Stimulated activated CD8-positive, alpha-beta memory T cell treated with anti-CD3 and anti-CD28 coated beads, Interleukin-2, amount 100 ng/mL, for 48 hours (primary cell): ENCODE measurements around the gene SLC6A19.
"Not testable (repeated sequence)": the region's sequence is repeated elsewhere in the genome, so short reads cannot be mapped to it uniquely, and the experiment has no call there.

Experiments used
- DNase-seq, 2 donors: peaks; one replicate each; pipeline ENCODE4 v3.0.0-alpha.2; 2020; ENCODE audit warnings: low read depth in 2 of 2

SLC6A19 gene

DNA sequence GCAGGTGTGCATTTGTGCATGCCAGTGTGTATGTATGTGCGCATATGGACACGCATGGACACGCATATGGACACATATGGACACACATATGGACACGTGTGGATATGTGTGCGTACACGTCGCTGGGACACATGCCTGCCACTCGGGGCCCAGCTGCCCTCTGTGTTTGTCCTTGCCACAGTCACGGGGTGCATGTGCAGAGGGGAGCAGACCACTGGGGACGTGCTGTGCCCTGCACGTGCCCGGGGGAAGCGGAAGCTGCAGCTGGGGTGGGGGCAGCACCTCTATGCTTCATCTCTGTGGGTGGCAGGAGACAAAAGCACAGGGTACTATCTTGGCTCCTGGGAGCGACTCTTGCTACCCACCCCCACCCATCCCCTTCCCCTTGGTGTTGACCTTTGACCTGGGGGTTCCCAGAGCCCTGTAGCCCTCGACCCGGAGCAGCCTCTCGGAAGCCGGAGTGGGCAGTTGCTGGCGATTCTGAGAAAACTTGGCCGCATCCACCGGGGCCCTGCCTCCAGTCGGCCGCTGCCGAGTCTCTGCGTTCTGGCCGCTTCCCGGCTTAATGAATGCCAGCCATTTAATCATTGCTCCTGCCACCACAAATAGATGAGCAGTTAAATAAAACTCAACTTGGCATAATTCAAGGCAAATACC lies 21.4 kb downstream of the SLC6A19 start:
- DNase-seq: no peak

DNA sequence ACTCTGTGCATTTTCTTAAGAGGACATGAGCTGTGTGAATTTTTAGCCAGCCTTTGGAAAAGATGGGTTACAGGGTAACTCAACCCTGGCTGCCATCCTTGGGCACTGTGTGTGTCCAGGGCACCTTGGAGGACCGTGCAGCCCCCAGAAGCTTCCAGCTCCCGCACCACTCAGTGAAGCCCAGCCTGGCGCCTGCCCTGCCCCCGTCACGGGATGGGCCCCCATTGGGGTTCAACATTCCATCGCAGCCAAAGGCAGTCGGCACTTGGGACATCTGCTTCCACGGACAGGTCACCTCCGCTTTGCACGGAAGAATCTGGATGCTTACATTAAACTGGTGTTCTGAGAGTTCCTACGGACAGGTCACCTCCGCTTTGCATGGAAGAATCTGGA lies 21.9 kb downstream of the SLC6A19 start:
- no peak for DNase-seq

DNA sequence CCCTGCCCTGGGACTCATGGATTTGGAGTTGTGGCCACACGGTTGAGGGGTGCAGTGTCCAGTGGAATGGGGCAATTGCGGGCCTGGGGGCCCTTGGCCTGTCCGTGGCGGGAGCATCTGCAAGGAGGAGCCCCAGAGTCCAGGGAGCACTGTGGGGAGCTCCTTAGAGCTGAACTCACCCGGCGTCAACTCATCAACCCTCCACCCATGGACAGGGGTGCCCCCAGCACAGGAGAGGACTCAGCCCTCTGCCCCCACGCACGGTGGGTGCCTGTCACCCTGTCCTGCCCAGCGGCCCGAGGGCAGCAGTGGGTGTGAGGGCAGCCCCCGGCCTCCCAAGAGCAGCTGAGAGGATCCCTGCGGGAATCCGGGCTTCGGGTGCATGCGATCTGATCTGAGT lies 23.2 kb downstream of the SLC6A19 start:
- DNase-seq: no peak

DNA sequence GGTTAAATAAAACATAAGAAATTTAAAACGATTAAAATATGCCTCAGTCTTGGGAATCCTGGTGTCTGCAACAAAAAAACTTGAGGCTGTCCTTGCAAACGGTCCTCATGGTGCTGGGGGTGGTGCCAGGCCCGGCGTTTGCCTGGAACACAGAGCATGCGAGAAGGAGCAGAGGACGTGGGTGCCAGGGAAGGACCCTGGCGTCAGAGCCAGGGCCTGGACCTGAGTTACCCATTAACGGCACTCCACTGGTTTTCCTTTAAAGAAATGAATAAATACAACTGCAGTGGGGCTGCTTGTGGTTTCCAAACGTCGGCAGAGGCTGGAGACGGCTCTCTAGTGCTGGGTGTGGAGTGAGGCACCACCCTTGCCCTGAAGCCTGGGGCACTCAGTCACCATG lies 23.7 kb downstream of the SLC6A19 start, which contains the start of gene SLC6A18:
SLC6A18 (plus strand) TSS at position 301 of the 400 bp plus-strand sequence; CDS start at position 398, 97 bp downstream.
- no peak for DNase-seq

DNA sequence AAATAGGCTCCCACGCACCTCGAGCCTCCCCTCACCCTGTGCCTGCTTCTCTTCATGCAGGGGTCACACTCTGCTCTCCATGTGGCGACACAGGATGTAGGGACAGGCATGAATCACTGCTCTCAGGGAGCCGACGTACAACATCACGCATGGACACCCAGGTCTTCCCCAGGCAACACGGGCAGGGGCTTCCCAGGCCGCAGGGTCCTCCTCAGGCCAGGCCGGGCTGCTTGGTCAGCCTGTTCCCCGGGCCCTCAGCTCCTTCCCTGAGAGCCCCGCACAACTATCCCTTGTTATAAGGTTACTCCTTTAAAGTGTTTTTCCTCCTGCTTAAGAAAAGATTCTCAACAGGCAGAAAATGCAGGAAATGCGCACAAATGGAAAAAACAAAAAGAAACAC lies 24.8 kb downstream of the SLC6A19 start:
- DNase-seq: no peak

GRCh38 chr5:1226839-1227581 lies 25.6 kb downstream of the SLC6A19 start:
- DNase-seq: no peak

DNA sequence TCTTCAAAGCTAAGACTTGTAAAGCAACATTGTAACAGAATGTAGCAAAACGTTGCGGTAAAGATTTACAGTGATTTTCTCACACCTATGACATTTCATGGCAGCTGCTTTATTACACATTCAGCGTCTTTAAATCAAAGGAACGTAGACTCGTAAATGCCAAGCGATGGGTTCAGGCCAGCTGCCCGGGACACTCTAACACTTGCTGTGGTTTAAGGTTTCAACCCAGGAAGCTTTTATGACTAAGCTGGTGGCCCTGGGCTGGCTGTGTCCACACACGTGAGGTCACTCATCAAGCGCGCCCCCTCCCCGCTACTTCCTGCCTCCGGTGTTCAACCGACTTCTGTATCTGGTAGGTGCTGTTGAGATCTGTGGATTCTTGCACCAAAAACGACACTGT lies 26.3 kb downstream of the SLC6A19 start:
- DNase-seq: no peak

GRCh38 chr5:1228120-1228519 lies 26.7 kb downstream of the SLC6A19 start:
- DNase-seq: no peak

DNA sequence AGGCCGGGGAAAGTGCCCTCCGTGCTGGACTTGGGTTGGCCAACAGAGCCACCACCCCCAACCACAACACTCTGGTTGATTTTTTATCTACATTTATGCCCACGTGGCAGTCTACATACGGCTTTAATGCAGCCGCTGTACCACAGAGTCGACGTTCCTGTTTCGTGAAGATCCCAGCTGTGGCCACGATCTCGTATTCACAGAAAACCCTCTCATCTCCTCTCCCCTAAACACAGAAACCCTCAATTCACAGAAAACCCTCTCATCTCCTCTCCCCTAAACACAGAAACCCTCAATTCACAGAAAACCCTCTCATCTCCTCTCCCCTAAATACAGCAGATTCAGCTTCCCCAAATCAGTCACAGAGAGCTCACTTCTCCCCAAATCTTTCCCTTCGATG lies 27.6 kb downstream of the SLC6A19 start:
- DNase-seq: not testable (repeated sequence)

GRCh38 chr5:1229822-1230221 lies 28.4 kb downstream of the SLC6A19 start:
- DNase-seq: no peak

DNA sequence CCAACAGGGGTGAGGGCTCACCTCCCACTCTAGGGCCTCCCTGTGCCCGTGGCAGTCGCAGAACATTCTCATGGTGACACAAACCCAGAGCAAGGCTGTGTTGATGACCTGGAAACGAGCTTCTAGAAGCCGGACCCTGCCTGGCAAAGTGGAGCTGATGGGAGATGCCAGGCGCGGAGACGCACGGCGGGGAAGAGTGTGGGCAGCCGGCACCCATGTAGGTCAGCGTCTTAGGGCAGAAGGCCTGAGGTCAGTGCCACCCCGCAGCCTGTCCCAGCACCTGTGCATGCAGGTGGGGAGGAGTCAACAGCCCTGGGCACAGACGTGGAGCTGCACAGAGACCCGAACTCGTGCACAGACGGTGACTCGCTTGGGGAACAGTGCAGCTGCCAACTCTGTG lies 29.2 kb downstream of the SLC6A19 start:
- no peak for DNase-seq

DNA sequence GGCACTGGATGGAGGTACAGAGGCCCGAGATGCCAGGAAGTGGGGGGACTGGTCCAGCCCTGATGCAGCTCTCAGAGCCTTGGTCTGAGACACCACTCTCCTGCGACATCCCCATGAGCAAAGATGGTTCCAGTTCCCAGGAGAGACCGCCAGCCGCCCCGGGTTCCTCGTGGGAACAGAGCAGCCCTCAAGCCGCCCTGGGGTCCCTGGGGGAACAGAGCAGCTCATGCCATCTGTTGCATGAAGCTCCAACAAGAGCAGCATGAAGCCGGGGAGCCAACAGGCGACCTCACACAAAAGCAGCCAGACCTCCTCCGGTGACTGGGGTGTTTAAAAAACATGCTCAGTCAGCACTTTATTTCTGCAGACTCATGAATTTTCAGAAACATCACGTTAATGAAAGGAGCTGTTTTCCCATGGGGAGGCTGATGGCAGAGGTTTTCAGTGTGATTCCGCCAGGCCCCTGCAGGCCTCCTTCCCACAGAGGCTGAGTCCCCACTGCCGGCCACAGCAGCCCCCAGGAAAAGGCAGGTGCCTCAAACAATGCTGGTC lies 30.0 kb downstream of the SLC6A19 start:
- no peak for DNase-seq

- no peak for DNase-seq
These were observed 31.4 kb downstream of the SLC6A19 start for GRCh38 chr5:1232780-1233179.

DNA sequence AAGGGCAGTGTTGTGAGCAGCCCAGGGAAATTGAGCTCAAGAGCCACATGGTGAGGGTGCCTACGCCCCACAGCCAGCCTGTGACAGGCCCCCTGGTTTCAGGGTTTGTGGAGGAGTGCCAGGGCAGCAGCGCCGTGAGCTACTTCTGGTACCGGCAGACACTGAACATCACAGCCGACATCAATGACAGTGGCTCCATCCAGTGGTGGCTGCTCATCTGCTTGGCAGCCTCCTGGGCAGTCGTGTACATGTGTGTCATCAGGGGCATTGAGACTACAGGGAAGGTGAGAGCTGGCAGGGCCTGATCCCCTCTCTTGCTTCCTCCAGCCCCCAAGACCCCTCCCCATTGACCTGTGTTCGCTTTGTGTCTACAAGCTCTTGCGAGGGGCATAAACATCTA lies 34.0 kb downstream of the SLC6A19 start:
- no peak for DNase-seq

GRCh38 chr5:1235838-1236237 lies 34.4 kb downstream of the SLC6A19 start:
- no peak for DNase-seq

DNA sequence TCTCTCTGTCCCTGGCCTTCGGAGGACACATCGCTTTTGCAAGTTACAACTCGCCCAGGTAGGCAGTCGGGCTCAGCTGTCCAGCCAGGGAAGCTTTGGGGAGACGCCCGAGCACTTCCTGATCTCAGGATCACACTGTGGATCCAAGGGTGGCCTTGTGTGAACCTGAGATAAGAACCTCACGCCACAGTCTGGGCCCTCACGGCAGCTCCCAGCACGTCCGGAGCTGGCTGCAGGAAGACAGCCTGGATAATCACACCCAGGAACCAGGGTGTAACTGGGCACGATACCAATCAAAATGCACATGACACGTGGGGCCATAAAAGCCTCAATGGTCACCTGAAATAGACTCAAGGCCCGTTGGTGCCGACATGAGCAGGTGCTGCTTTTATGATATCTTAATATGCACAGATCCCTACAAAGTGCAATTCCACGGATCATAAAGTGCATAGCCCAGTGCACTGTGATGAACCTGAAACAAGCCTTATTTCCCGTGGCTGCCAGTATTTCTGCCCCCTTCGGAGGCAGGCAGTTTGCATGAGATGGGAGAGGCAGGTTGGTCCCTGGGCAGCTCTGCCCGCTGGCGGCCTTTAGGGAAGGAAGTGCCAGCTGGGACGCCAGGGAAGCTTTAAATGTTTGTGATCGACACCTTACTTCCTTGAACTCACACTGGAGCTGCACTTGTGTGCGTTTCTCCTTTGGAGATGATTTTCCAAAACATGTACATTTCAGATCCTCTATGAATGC lies 38.3 kb downstream of the SLC6A19 start:
- no peak for DNase-seq

DNA sequence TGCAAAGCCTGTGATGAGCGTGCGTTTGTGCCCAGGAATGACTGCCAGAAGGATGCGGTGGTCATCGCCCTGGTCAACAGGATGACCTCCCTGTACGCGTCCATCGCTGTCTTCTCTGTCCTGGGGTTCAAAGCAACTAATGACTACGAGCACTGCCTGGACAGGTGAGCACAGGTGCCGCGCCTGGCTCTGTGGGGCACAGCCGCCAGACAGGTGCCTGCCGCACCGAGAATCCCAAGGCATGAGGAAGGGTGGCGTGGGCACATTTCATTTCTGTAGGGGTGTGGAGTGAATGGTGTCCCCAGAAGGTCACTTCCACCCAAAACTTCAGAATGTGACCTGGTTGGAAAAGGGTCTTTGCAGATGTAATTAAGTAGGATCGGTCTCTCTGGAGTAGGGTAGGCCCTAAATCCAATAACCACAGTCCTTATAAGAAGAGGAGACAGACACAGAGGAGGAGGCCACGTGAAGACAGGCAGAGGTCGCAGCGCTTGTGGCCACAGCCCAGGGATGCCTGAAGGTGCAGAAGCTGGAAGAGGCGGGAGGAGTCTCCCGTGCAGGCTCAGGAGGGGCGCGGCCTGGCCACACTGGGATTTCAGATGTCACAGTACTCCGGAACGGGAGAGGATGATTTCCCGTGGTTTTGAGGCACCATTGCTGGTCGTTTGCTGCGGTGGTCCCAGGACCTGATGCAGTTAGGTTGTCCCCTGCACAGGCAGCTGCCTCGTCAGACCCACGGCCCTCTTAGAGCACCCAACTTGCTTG lies 39.3 kb downstream of the SLC6A19 start:
- DNase-seq: no peak

DNA sequence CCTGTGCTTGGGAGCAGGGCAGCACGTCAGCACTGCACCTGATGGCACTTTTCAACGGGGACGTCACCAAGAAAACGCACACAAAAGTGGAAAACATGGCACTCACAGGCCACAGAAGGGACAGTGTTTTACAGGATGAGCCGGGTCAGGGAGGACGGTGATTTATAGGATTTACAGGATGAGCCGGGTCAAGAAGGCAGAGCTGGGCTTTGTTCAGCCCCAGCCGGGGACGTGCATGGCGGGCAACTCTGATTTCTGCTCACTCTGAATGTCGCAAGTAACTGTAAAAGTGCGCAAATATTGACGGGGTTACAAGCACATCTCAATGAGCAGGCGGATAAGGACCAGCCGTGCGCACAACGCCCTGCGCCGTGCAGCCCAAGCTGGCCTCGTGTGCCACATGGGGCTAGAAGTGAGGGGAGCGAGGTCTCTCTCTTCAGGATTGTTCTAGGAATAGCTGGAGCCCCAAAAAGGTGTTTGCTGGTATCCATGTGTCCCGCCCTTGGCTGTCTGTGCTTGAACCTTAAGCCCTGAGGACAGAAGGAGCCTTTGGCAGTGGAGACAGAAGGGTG lies 40.2 kb downstream of the SLC6A19 start:
- no peak for DNase-seq

- no peak for DNase-seq
These were observed 41.5 kb downstream of the SLC6A19 start for GRCh38 chr5:1242733-1243486.

GRCh38 chr5:1243487-1244130 lies 42.2 kb downstream of the SLC6A19 start:
- DNase-seq: no peak
